Fibroblast of pulmonary artery (primary cell): ENCODE measurements around the gene TSHZ2.

Experiments used
- DNase-seq: peaks from one replicate; pipeline ENCODE4 v3.0.0-alpha.2; 2010; ENCODE audit warnings: low read depth
- H3K4me3 ChIP-seq: replicated peaks from 2 replicates; pipeline ENCODE4 v1.5.1; 2011; ENCODE audit warnings: low read depth, mild to moderate bottlenecking, control low read depth, low read length, moderate library complexity
- TF ChIP-seq, protein P1 (sequence below): IDR thresholded peaks from 2 replicates; pipeline ENCODE4 v1.5.1; 2011; ENCODE audit warnings: mild to moderate bottlenecking, control low read depth, low read length, inconsistent platforms; ENCODE audit errors: missing control alignments

TSHZ2 gene

DNA sequence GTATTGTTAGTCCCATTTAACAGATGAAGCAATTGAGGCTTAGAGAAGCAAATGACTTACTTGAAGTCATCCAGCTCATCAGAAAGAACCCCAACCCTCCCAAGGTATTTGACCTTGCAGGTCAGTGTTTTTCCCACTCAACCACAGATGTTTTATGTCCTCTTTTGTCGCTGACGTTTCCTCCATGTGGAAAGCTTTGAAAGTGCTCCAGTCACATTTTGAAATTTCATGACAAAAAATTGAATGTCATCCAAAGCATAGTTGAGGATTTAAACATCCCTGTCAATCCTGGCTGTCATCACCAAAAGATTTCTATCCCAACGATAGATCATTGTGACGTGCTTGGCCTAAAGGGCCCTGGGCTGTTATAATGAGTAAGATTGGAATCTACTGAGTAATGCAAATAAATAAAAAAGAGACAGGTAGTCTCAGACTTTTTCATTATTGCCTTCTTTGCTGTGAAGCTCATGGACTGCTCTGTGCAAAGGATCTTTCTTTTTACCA, 102.7 kb downstream of the TSHZ2 start:
- H3K4me3 ChIP-seq: no peak overlapping the region
- DNase-seq: peak; percentile 35
- TF ChIP-seq, protein P1, sequence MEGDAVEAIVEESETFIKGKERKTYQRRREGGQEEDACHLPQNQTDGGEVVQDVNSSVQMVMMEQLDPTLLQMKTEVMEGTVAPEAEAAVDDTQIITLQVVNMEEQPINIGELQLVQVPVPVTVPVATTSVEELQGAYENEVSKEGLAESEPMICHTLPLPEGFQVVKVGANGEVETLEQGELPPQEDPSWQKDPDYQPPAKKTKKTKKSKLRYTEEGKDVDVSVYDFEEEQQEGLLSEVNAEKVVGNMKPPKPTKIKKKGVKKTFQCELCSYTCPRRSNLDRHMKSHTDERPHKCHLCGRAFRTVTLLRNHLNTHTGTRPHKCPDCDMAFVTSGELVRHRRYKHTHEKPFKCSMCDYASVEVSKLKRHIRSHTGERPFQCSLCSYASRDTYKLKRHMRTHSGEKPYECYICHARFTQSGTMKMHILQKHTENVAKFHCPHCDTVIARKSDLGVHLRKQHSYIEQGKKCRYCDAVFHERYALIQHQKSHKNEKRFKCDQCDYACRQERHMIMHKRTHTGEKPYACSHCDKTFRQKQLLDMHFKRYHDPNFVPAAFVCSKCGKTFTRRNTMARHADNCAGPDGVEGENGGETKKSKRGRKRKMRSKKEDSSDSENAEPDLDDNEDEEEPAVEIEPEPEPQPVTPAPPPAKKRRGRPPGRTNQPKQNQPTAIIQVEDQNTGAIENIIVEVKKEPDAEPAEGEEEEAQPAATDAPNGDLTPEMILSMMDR: no peak

DNA sequence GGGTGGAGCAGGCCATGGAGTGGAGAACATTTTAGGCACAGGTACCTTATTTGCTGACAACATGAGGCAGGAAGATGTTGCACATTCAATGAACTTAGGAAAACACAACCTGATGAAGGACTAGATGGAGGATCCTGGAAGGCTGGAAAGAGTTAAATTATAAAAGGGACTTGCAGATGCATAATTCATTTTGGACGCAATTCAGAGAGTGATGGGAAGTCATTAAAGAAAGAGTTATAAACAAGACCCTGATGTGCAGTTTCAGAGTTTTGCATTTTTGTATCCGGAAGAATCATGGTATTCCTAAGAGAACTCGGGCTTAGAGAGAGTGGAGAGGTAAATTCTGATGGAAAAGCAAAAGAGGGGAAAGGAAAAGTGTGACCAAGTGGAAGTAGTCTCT, 104.5 kb downstream of the TSHZ2 start:
- TF ChIP-seq, protein P1: no peak

DNA sequence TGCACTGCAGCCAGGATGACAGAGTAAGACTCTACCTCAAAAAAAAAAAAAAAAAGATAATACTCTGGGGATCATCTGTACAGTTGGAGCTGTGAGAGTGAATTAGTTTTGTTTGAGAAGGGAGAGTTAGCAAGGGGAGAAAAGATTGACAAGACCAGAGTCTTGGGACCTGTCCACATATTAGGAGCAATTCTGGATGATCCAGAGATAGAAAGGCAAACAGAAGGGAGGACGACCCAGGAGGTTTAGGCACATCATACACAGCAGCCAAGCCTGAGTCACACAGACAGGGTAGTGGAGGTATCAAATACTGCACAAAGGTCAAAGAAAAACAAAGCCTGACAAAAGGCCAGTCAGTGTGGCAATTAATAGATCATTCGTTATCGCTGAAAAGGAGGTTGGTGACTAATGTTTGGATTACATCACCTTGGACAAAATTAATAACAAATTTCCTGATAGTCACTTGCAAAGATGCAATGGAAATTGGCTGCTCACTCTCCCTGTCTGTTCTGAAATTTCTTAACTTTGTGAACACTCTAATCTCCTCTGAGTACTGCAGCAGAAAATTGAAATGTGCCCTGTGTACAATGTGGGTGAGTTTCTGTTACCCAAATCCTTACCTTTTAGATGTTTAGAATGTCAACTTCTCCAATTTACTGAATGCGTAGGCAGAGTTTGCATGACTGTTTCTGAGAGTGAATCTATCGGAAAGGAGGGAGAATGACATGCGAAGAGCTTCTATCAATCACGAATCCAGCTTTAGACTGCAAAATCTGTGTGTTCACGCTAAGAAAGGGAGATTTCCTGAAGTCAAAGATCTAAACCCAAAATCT, 105.4 kb downstream of the TSHZ2 start:
- peak; percentile 64 for DNase-seq
- TF ChIP-seq, protein P1: no peak
- H3K4me3 ChIP-seq: no peak overlapping the region

More for the DNA sequence above, 104.5 kb downstream of the TSHZ2 start:
- H3K4me3 ChIP-seq: no peak overlapping the region
- no peak for DNase-seq

DNA sequence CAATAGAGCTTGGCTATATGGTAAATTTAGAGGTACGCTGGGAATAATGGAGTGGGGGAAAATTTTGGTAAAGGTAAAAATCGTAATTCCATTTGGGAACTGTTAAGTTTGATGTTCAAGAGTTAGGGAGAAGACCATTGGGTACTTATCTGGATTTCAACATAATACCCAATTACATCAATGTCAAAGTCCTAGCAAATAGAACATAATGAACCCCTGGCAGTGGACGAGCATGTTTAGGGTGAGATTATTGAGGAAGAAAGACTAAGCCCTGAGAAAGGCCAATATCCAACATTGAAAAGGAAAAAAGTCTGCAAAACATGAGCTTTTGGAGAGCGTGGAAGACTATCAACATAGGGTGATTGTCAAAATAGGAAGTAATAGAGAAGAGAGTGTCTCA, 106.6 kb downstream of the TSHZ2 start:
- TF ChIP-seq, protein P1: no peak

DNA sequence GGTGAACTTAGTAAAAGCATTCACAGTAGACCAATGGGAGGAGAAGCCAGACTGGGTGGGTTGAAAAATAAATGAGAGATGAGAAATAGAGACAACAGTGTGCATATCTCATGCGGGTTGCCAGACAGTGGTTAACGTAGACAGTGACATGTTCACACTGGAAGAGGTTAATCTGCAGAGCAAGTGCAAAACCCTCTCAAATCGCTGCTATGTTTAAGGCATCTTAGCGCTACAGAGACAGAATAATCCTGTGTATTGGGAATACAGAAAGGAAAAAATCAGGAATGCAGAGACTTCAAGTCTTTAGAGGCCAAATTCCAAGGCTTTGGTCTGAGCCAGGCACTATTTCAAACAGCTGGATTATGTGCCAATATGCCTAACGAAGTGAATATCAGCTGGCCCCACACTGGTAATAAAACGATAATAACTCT, 107.1 kb downstream of the TSHZ2 start:
- no peak for DNase-seq
- TF ChIP-seq, protein P1: no peak
- no peak overlapping the region for H3K4me3 ChIP-seq

More for the DNA sequence above, 106.6 kb downstream of the TSHZ2 start:
- H3K4me3 ChIP-seq: no peak overlapping the region
- DNase-seq: no peak

DNA sequence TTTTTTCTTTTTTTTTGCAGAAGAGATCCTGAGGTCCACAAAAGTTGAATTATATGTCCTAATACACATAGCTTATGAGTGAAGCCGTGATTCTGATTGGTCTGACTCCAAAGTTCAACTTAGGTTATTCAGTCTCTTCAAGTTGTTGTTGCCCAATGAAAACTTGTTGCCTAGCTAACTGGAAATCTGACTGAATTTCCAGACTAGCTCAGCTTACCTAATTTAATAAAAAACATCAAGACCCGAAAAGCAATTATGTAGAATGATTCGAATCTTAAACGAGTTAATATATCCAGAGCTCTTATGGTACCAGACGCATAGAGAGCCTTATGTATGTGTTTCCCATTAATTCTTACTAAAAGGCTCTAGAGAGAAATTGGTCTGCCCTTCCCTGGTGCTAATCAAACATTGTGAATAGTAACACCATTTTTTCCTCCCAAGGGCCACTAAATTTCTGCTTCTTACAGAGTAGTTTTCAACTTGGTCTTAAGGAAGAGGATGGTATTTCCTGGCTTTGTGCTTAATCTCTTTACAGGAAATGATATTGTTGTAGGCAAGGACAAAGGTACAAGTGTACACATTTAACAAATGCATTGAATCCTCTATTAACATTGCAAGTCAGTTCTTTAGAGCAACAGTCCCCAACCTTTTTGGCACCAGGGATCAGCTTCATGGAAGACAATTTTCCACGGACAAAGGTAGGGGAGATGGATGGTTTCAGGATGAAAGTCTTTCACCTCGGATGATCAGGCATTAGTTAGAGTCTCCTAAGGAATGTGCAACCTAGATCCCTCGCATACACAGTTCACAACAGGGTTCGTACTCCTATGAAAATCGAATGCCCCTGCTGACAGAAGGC, 107.9 kb downstream of the TSHZ2 start:
- no peak overlapping the region for H3K4me3 ChIP-seq
- TF ChIP-seq, protein P1: no peak
- peak; percentile 41 for DNase-seq
